ENCODE measurements around the gene DHRSX. TPM values are rescaled to one million over a fixed set of nuclear protein-coding genes. Genes with fewer than 3 reads are reported as not detected.

The DHRSX gene
- total RNA-seq, 1 donor from 2014 or later, result 30.4 TPM

- H3K4me3 Mint-ChIP-seq (ENCODE audit: unreplicated experiment), result no peak overlapping the region
- H4K20me1 ChIP-seq (ENCODE audit: insufficient read depth, low read length), result no peaks in the 10 kb centered on the region
- no peaks in the 10 kb centered on the region for H3K79me2 ChIP-seq (ENCODE audit: insufficient read depth, low read length)
- peaks cover 9% of the 10 kb centered on the region for H3K9me3 Mint-ChIP-seq (ENCODE audit: unreplicated experiment)
- H3K27me3 ChIP-seq (ENCODE audit: insufficient read depth, low read length), result no peaks in the 10 kb centered on the region
- peaks cover 5% of the 10 kb centered on the region for H3K36me3 Mint-ChIP-seq (ENCODE audit: low read depth, unreplicated experiment)
- H3K27me3 Mint-ChIP-seq (ENCODE audit: low read depth, unreplicated experiment), result no peaks in the 10 kb centered on the region
- TF ChIP-seq EZH2 (IDR thresholded peaks at IDR 0.05; ENCODE audit: insufficient read depth, low read length) (no peak), CTCF (IDR thresholded peaks at IDR 0.05; ENCODE audit: insufficient read depth, low read depth, low read length) (no peak)
- FAIRE-seq, result no peak
- H3K4me1 ChIP-seq (ENCODE audit: insufficient read depth, low read length), result no peaks in the 10 kb centered on the region
- H3K4me3 ChIP-seq (ENCODE audit: insufficient read depth, low read depth, low read length), result no peak overlapping the region
- no peak overlapping the region for H3K27ac Mint-ChIP-seq (ENCODE audit: unreplicated experiment)
- no peaks in the 10 kb centered on the region for H3K36me3 ChIP-seq (ENCODE audit: insufficient read depth, low read length)
- H3K4me2 ChIP-seq (ENCODE audit: low read length), result no peak overlapping the region
- no peaks in the 10 kb centered on the region for H3K9me3 ChIP-seq (ENCODE audit: insufficient read depth, low read depth, low read length)
- H3K9ac ChIP-seq (ENCODE audit: low read length), result no peak overlapping the region
- H3K27ac ChIP-seq (ENCODE audit: low read depth, low read length), result no peak overlapping the region
- DNase-seq (ENCODE audit: low read depth), result no peak
- H3K4me1 Mint-ChIP-seq (ENCODE audit: low read depth, unreplicated experiment), result peaks cover 5% of the 10 kb centered on the region
- H2AFZ ChIP-seq (ENCODE audit: low read depth, low read length), result no peak overlapping the region
Observed at GRCh38 chrX:2193273-2193592, 307.5 kb downstream of the DHRSX start.

- Histone ChIP-seq H3K4me2 (ENCODE audit: low read length) (no peak overlapping the region), H3K36me3 (ENCODE audit: insufficient read depth, low read length) (no peaks in the 10 kb centered on the region), H3K4me3 (ENCODE audit: insufficient read depth, low read depth, low read length) (no peak overlapping the region), H3K27ac (ENCODE audit: low read depth, low read length) (no peak overlapping the region), H3K4me1 (ENCODE audit: insufficient read depth, low read length) (no peaks in the 10 kb centered on the region), H2AFZ (ENCODE audit: low read depth, low read length) (no peak overlapping the region), H3K9ac (ENCODE audit: low read length) (no peak overlapping the region), H4K20me1 (ENCODE audit: insufficient read depth, low read length) (no peaks in the 10 kb centered on the region), H3K27me3 (ENCODE audit: insufficient read depth, low read length) (no peaks in the 10 kb centered on the region), H3K9me3 (ENCODE audit: insufficient read depth, low read depth, low read length) (no peaks in the 10 kb centered on the region), H3K79me2 (ENCODE audit: insufficient read depth, low read length) (no peaks in the 10 kb centered on the region)
- DNase-seq (ENCODE audit: low read depth) (no peak), FAIRE-seq (no peak)
- no peak overlapping the region for H3K27ac Mint-ChIP-seq (ENCODE audit: unreplicated experiment)
- peaks cover 13% of the 10 kb centered on the region for H3K9me3 Mint-ChIP-seq (ENCODE audit: unreplicated experiment)
- no peak overlapping the region for H3K4me3 Mint-ChIP-seq (ENCODE audit: unreplicated experiment)
- H3K36me3 Mint-ChIP-seq (ENCODE audit: low read depth, unreplicated experiment), result peaks cover 5% of the 10 kb centered on the region
- H3K4me1 Mint-ChIP-seq (ENCODE audit: low read depth, unreplicated experiment), result peaks cover 7% of the 10 kb centered on the region
- H3K27me3 Mint-ChIP-seq (ENCODE audit: low read depth, unreplicated experiment), result no peaks in the 10 kb centered on the region
- TF ChIP-seq CTCF (IDR thresholded peaks at IDR 0.05; ENCODE audit: insufficient read depth, low read depth, low read length) (no peak), EZH2 (IDR thresholded peaks at IDR 0.05; ENCODE audit: insufficient read depth, low read length) (no peak)
Observed at GRCh38 chrX:2192584-2193272, 308.0 kb downstream of the DHRSX start.

- FAIRE-seq (no peak), DNase-seq (ENCODE audit: low read depth) (no peak)
- no peaks in the 10 kb centered on the region for H3K27me3 Mint-ChIP-seq (ENCODE audit: low read depth, unreplicated experiment)
- no peak overlapping the region for H3K9ac ChIP-seq (ENCODE audit: low read length)
- no peaks in the 10 kb centered on the region for H3K27me3 ChIP-seq (ENCODE audit: insufficient read depth, low read length)
- peaks cover 13% of the 10 kb centered on the region for H3K9me3 Mint-ChIP-seq (ENCODE audit: unreplicated experiment)
- H3K79me2 ChIP-seq (ENCODE audit: insufficient read depth, low read length), result no peaks in the 10 kb centered on the region
- no peak overlapping the region for H3K27ac Mint-ChIP-seq (ENCODE audit: unreplicated experiment)
- peak overlapping the region; percentile 72 for H3K4me2 ChIP-seq (ENCODE audit: low read length)
- H3K27ac ChIP-seq (ENCODE audit: low read depth, low read length), result no peak overlapping the region
- no peaks in the 10 kb centered on the region for H3K36me3 ChIP-seq (ENCODE audit: insufficient read depth, low read length)
- no peaks in the 10 kb centered on the region for H4K20me1 ChIP-seq (ENCODE audit: insufficient read depth, low read length)
- H2AFZ ChIP-seq (ENCODE audit: low read depth, low read length), result no peak overlapping the region
- H3K4me1 Mint-ChIP-seq (ENCODE audit: low read depth, unreplicated experiment), result peaks cover 5% of the 10 kb centered on the region
- no peak overlapping the region for H3K4me3 ChIP-seq (ENCODE audit: insufficient read depth, low read depth, low read length)
- TF ChIP-seq CTCF (IDR thresholded peaks at IDR 0.05; ENCODE audit: insufficient read depth, low read depth, low read length), result no peak
- no peak for TF ChIP-seq EZH2 (IDR thresholded peaks at IDR 0.05; ENCODE audit: insufficient read depth, low read length)
- H3K9me3 ChIP-seq (ENCODE audit: insufficient read depth, low read depth, low read length), result peaks cover 5% of the 10 kb centered on the region
- peaks cover 7% of the 10 kb centered on the region for H3K36me3 Mint-ChIP-seq (ENCODE audit: low read depth, unreplicated experiment)
- no peak overlapping the region for H3K4me3 Mint-ChIP-seq (ENCODE audit: unreplicated experiment)
- no peaks in the 10 kb centered on the region for H3K4me1 ChIP-seq (ENCODE audit: insufficient read depth, low read length)
Observed at GRCh38 chrX:2188840-2189239, 311.9 kb downstream of the DHRSX start.
